CD4-positive, alpha-beta T cell (primary cell): ENCODE results near the gene ANAPC4. TPM values are rescaled to one million over a fixed set of nuclear protein-coding genes. Genes with fewer than 3 reads are reported as not detected.

ENCODE experiments used
- ATAC-seq: fragments of 200-7000 bp; cut with Tn5 transposase; one replicate; pipeline ENCODE4 v1.10.0; 2022; ENCODE audit warnings: mild to moderate bottlenecking; ENCODE audit not compliant: poor library complexity
- CTCF ChIA-PET: fragments of 350-600 bp; sonication (Branson Sonifier 250); formaldehyde crosslinking; loops from one replicate; lab custom pipeline; 2021; ENCODE audit warnings: antibody characterized with exemption, inconsistent platforms; lab: Charles Lee
- POLR2A ChIA-PET: fragments of 350-600 bp; sonication (Branson Sonifier 250); formaldehyde crosslinking; loops from one replicate; lab custom pipeline; 2021; ENCODE audit warnings: antibody characterized with exemption, inconsistent platforms; lab: Charles Lee
- DNase-seq, 14 experiments: peaks; one replicate each; pipeline ENCODE4 v3.0.0-alpha.2; 2013 to 2020; ENCODE audit warnings: mixed read lengths in 2 of 14
- H3K27ac ChIP-seq, 2 donors: one replicate each; pipeline versions ENCODE4 v1.5.1 to v1.7.0; 2013; ENCODE audit warnings: low read length in 2 of 2, low read depth in 1 of 2, mild to moderate bottlenecking in 1 of 2
- H3K27me3 ChIP-seq, 2 experiments: 1 replicate in 1 of 2; 2 replicates in 1 of 2; pipeline versions ENCODE4 v1.6.1 to v1.7.0; 2013; ENCODE audit warnings: low read length in 2 of 2, control low read depth in 1 of 2, mild to moderate bottlenecking in 1 of 2, moderate library complexity in 1 of 2; ENCODE audit not compliant: insufficient read depth in 2 of 2, control insufficient read depth in 1 of 2
- H3K36me3 ChIP-seq: one replicate; pipeline ENCODE4 v1.6.1; 2013; ENCODE audit warnings: low read length, control low read depth; ENCODE audit not compliant: insufficient read depth
- H3K4me1 ChIP-seq: one replicate; pipeline ENCODE4 v1.6.1; 2013; ENCODE audit warnings: low read length, control low read depth; ENCODE audit not compliant: insufficient read depth
- H3K4me3 ChIP-seq: one replicate; pipeline ENCODE4 v1.5.1; 2013; ENCODE audit warnings: mild to moderate bottlenecking, low read length, moderate library complexity
- H3K9me3 ChIP-seq, 2 experiments: 1 replicate in 1 of 2; 2 replicates in 1 of 2; pipeline versions ENCODE4 v1.6.1 to v1.7.0; 2013; ENCODE audit warnings: low read length in 2 of 2, mild to moderate bottlenecking in 2 of 2, control low read depth in 1 of 2, moderate library complexity in 1 of 2; ENCODE audit not compliant: control insufficient read depth in 1 of 2, insufficient read depth in 1 of 2
- H3K27ac Mint-ChIP-seq: one replicate; pipeline ENCODE4 v1.8.0; 2020; ENCODE audit warnings: mixed read lengths
- H3K27me3 Mint-ChIP-seq: one replicate; pipeline ENCODE4 v1.8.0; 2021; ENCODE audit warnings: mixed read lengths
- H3K36me3 Mint-ChIP-seq: one replicate; pipeline ENCODE4 v1.8.0; 2021; ENCODE audit warnings: low read depth, mixed read lengths
- H3K4me1 Mint-ChIP-seq: one replicate; pipeline ENCODE4 v1.8.0; 2021; ENCODE audit warnings: low read depth, mixed read lengths
- H3K4me3 Mint-ChIP-seq: one replicate; pipeline ENCODE4 v1.8.0; 2020; ENCODE audit warnings: mild to moderate bottlenecking, mixed read lengths
- H3K9me3 Mint-ChIP-seq: one replicate; pipeline ENCODE4 v1.8.0; 2020; ENCODE audit warnings: mixed read lengths
- CTCF ChIP-seq: fragments of 200-600 bp; IDR thresholded peaks from one replicate; pipeline ENCODE4 v1.8.0; 2022; ENCODE audit warnings: antibody characterized with exemption, mild to moderate bottlenecking
- intact Hi-C, 2 experiments: fragments of 100-400 bp; cut with DNase I in 1 of 2; cut with micrococcal nuclease in 1 of 2; formaldehyde crosslinking; loops; one replicate each; pipeline versions ENCODE4 v1.15.1 to v1.9.0; 2023 to 2025; cut with DNase I, micrococcal nuclease
- total RNA-seq, 174 experiments: library from RNA in 2 of 174; stranded (reverse) in 2 of 174; gene quantifications; one replicate each; pipeline ENCODE4 v1.2.3 and lab custom pipeline; 2021 to 2026

The ANAPC4 gene
- total RNA-seq, 2 experiments from 2014 or later, result 24.4 to 26.0 TPM

- H3K4me3 ChIP-seq, result no peak overlapping the region
- no peaks in the 10 kb centered on the region for H3K27me3 Mint-ChIP-seq
- H3K9me3 Mint-ChIP-seq, result peaks cover 4% of the 10 kb centered on the region
- H3K9me3 ChIP-seq, result peaks cover 4 to 6% of the 10 kb centered on the region in 2 experiments
- no peak overlapping the region for H3K4me3 Mint-ChIP-seq
- TF ChIP-seq CTCF, result no peak
- no peak overlapping the region for H3K27ac ChIP-seq
- no peaks in the 10 kb centered on the region for H3K36me3 ChIP-seq
- peaks cover 5% of the 10 kb centered on the region for H3K36me3 Mint-ChIP-seq
- ATAC-seq, result no peak
- no peak overlapping the region for H3K27ac Mint-ChIP-seq
- H3K4me1 ChIP-seq, result no peaks in the 10 kb centered on the region
- ChIA-PET POLR2A (no interaction called here), CTCF (no interaction called here)
- DNase-seq, result no peak
- no peaks in the 10 kb centered on the region for H3K4me1 Mint-ChIP-seq
- no peaks in the 10 kb centered on the region for H3K27me3 ChIP-seq
- intact Hi-C loops, result no loop called here
These were observed 90.8 kb downstream of the ANAPC4 start for GRCh38 chr4:25467843-25468242.

Other genes starting within 250 kb of the ANAPC4 start
- 10 to 100 TPM; 18.5 to 18.7 TPM for gene SEPSECS, start 216.8 kb upstream of the ANAPC4 start, total RNA-seq
- 1 to 10 TPM; 7.0 to 7.2 TPM for gene PI4K2B, start 143.2 kb upstream of the ANAPC4 start, total RNA-seq
- gene ZCCHC4, start 64.5 kb upstream of the ANAPC4 start, total RNA-seq, result 1 to 10 TPM; 6.4 to 6.7 TPM